WI38 (cell line): ENCODE measurements around the gene ERBB3.
A peak's percentile ranks its signal among the peaks of the same experiment; 100 is the strongest.

Experiments
- H3K4me3 ChIP-seq: 2 replicates; pipeline ENCODE4 v1.5.1; 2011; ENCODE audit warnings: low read depth, mild to moderate bottlenecking, control low read depth, low read length
- CTCF ChIP-seq: IDR thresholded peaks from 2 replicates; pipeline ENCODE4 v1.5.1; 2012; ENCODE audit warnings: low read depth, mild to moderate bottlenecking, control low read depth, low read length

ERBB3 gene

GRCh38 chr12:56097738-56098137 lies 17.8 kb downstream of the ERBB3 start:
- no peak for TF ChIP-seq CTCF
- H3K4me3 ChIP-seq: no peak overlapping the region

- no peak for TF ChIP-seq CTCF
- H3K4me3 ChIP-seq: no peak overlapping the region
These were observed 18.6 kb downstream of the ERBB3 start for GRCh38 chr12:56098592-56098991.

GRCh38 chr12:56099787-56100186 lies 19.8 kb downstream of the ERBB3 start:
- TF ChIP-seq CTCF: no peak
- H3K4me3 ChIP-seq: no peak overlapping the region

GRCh38 chr12:56101045-56101444 lies 21.1 kb downstream of the ERBB3 start:
- H3K4me3 ChIP-seq: no peak overlapping the region
- TF ChIP-seq CTCF: no peak

GRCh38 chr12:56102683-56103065 lies 22.7 kb downstream of the ERBB3 start:
- no peak for TF ChIP-seq CTCF
- H3K4me3 ChIP-seq: no peak overlapping the region

- TF ChIP-seq CTCF: no peak
- H3K4me3 ChIP-seq: peak overlapping the region; percentile 90
These were observed 23.2 kb downstream of the ERBB3 start for GRCh38 chr12:56103066-56103711.

- H3K4me3 ChIP-seq: peak overlapping the region; percentile 90
- TF ChIP-seq CTCF: no peak
These were observed 23.8 kb downstream of the ERBB3 start for GRCh38 chr12:56103823-56104108.
